Amniotic epithelial cell (primary cell): ENCODE data around the gene KIR2DL3.

Experiments
- DNase-seq: peaks from one replicate; pipeline ENCODE4 v3.0.0-alpha.2; 2010; ENCODE audit warnings: low read depth

Gene KIR2DL3

GRCh38 chr19:54792814-54793213 is 54.5 kb downstream of the KIR2DL3 start:
- no peak for DNase-seq

GRCh38 chr19:54795758-54796157 is 57.4 kb downstream of the KIR2DL3 start:
- DNase-seq, result no peak
